Neural progenitor cell (in vitro differentiated cells): Measurements from ENCODE around the gene TRABD2B. TPM values are rescaled to one million over a fixed set of nuclear protein-coding genes. Genes with fewer than 3 reads are reported as not detected.

Experiments used
- DNase-seq: peaks from one replicate; pipeline ENCODE4 v3.0.0-alpha.2; 2016; ENCODE audit warnings: low spot score
- H2AFZ ChIP-seq: fragments of 200-600 bp; sonication (generic); replicated peaks from 2 replicates; pipeline ENCODE4 v1.6.1; 2016; ENCODE audit warnings: antibody characterized with exemption
- H3F3A ChIP-seq: fragments of 200-600 bp; sonication (generic); 2 replicates; pipeline ENCODE4 v1.6.1; 2016; ENCODE audit warnings: antibody characterized with exemption, low read depth
- H3K27ac ChIP-seq: fragments of 200-600 bp; sonication (generic); 2 replicates; pipeline ENCODE4 v1.5.1; 2016; ENCODE audit warnings: mild to moderate bottlenecking
- H3K27me3 ChIP-seq: fragments of 200-600 bp; sonication (generic); 2 replicates; pipeline ENCODE4 v1.6.1; 2016; ENCODE audit warnings: mild to moderate bottlenecking, moderate library complexity
- H3K36me3 ChIP-seq: fragments of 200-600 bp; sonication (generic); 2 replicates; pipeline ENCODE4 v1.5.1; 2016
- H3K4me1 ChIP-seq: fragments of 200-600 bp; sonication (generic); 2 replicates; pipeline ENCODE4 v1.6.1; 2016; ENCODE audit warnings: mixed run types
- H3K4me2 ChIP-seq: fragments of 200-600 bp; sonication (generic); 2 replicates; pipeline ENCODE4 v1.6.1; 2016
- H3K4me3 ChIP-seq: fragments of 200-600 bp; sonication (generic); 2 replicates; pipeline ENCODE4 v1.5.1; 2016
- H3K79me2 ChIP-seq: fragments of 200-600 bp; sonication (generic); 2 replicates; pipeline ENCODE4 v1.6.1; 2016; ENCODE audit warnings: low read depth
- H3K9ac ChIP-seq: fragments of 200-600 bp; sonication (generic); 2 replicates; pipeline ENCODE4 v1.6.1; 2016
- H3K9me3 ChIP-seq: fragments of 200-600 bp; sonication (generic); 2 replicates; pipeline ENCODE4 v1.5.1; 2016; ENCODE audit warnings: low read depth
- H4K20me1 ChIP-seq: fragments of 200-600 bp; sonication (generic); 2 replicates; pipeline ENCODE4 v1.6.1; 2016; ENCODE audit warnings: low read depth
- H3K27ac Mint-ChIP-seq: 3 replicates; pipeline ENCODE4 v1.8.0; 2021; ENCODE audit warnings: mixed read lengths
- H3K27me3 Mint-ChIP-seq: 2 replicates; pipeline ENCODE4 v1.8.0; 2022; ENCODE audit warnings: low read depth, mild to moderate bottlenecking, inconsistent platforms, moderate library complexity, mixed read lengths; ENCODE audit not compliant: insufficient read depth
- H3K36me3 Mint-ChIP-seq: 3 replicates; pipeline ENCODE4 v1.8.0; 2021; ENCODE audit warnings: mixed read lengths
- H3K4me1 Mint-ChIP-seq: 3 replicates; pipeline ENCODE4 v1.8.0; 2021; ENCODE audit warnings: mixed read lengths
- H3K4me3 Mint-ChIP-seq: 3 replicates; pipeline ENCODE4 v1.8.0; 2021; ENCODE audit warnings: mild to moderate bottlenecking, moderate library complexity, mixed read lengths
- H3K9me3 Mint-ChIP-seq: 3 replicates; pipeline ENCODE4 v1.8.0; 2020; ENCODE audit warnings: mixed read lengths
- CTCF ChIP-seq: fragments of 200-600 bp; sonication (generic); IDR thresholded peaks from 2 replicates; pipeline ENCODE4 v1.5.1; 2017; ENCODE audit warnings: antibody characterized with exemption, mild to moderate bottlenecking
- EZH2 ChIP-seq: fragments of 200-600 bp; sonication (generic); IDR thresholded peaks from 2 replicates; pipeline ENCODE4 v1.6.1; 2017; ENCODE audit warnings: antibody characterized with exemption, mild to moderate bottlenecking, moderate library complexity
- EZH2phosphoT487 ChIP-seq: fragments of 200-600 bp; sonication (generic); IDR thresholded peaks from 2 replicates; pipeline ENCODE4 v1.6.1; 2017; ENCODE audit warnings: antibody characterized with exemption
- total RNA-seq: library from RNA; depleted of rRNA; stranded (reverse); fragments of >200 nt; gene quantifications from 2 replicates; pipeline ENCODE4 v1.2.3, GENCODE V29; 2015; ENCODE audit warnings: low replicate concordance

The TRABD2B gene
- total RNA-seq, 1 donor from 2014 or later, result 0.09 TPM

- H2AFZ ChIP-seq, result no peak overlapping the region
- DNase-seq, result no peak
Observed at GRCh38 chr1:48018799-48019198, 21.6 kb upstream of the TRABD2B start.

DNA sequence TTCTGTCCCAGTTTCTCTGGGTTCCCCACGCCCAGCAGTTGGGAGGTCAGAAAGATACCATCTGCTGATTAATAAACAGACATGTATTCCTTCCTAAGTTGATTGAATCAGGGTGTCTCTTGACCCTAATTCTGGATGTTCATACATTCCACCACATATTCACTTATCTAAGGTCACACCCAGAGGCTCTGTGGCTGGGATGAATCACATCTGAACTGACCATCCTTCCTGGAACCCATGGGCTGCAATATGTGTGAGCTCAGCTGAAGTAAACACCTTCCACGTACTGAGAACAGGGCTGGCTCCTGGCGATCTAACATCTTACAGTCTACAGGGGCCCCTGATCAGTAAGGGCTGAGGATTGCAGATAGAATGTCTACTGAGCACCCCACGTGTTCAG is 20.5 kb upstream of the TRABD2B start:
- H3K27me3 Mint-ChIP-seq, result peaks cover 1% of the 10 kb centered on the region
- peaks cover 27% of the 10 kb centered on the region for H3K27me3 ChIP-seq
- H3F3A ChIP-seq, result no peaks in the 10 kb centered on the region
- no peaks in the 10 kb centered on the region for H3K9me3 ChIP-seq
- H3K4me1 ChIP-seq, result no peaks in the 10 kb centered on the region
- H3K27ac ChIP-seq, result no peak overlapping the region
- H3K79me2 ChIP-seq, result no peaks in the 10 kb centered on the region
- no peaks in the 10 kb centered on the region for H3K36me3 Mint-ChIP-seq
- TF ChIP-seq EZH2phosphoT487, result no peak
- no peak for TF ChIP-seq CTCF
- TF ChIP-seq EZH2, result no peak
- no peak overlapping the region for H3K27ac Mint-ChIP-seq
- no peak overlapping the region for H3K4me3 ChIP-seq
- H3K36me3 ChIP-seq, result no peaks in the 10 kb centered on the region
- no peak overlapping the region for H3K4me3 Mint-ChIP-seq
- no peak overlapping the region for H3K4me2 ChIP-seq
- no peak overlapping the region for H2AFZ ChIP-seq
- no peak for DNase-seq
- peaks cover 3% of the 10 kb centered on the region for H3K4me1 Mint-ChIP-seq
- H3K9me3 Mint-ChIP-seq, result no peaks in the 10 kb centered on the region
- no peak overlapping the region for H3K9ac ChIP-seq
- no peaks in the 10 kb centered on the region for H4K20me1 ChIP-seq

More at GRCh38 chr1:48018799-48019198, 21.6 kb upstream of the TRABD2B start:
- Mint-ChIP-seq H3K4me1 (peaks cover 8% of the 10 kb centered on the region), H3K4me3 (no peak overlapping the region), H3K9me3 (no peaks in the 10 kb centered on the region), H3K36me3 (no peaks in the 10 kb centered on the region), H3K27ac (no peak overlapping the region), H3K27me3 (peaks cover 4% of the 10 kb centered on the region)
- no peak for TF ChIP-seq EZH2
- no peak for TF ChIP-seq EZH2phosphoT487
- no peak for TF ChIP-seq CTCF
- H4K20me1 ChIP-seq, result no peaks in the 10 kb centered on the region
- no peak overlapping the region for H3K4me2 ChIP-seq
- H3K36me3 ChIP-seq, result no peaks in the 10 kb centered on the region
- no peak overlapping the region for H3K27ac ChIP-seq
- H3F3A ChIP-seq, result no peaks in the 10 kb centered on the region
- H3K27me3 ChIP-seq, result peaks cover 16% of the 10 kb centered on the region
- no peaks in the 10 kb centered on the region for H3K9me3 ChIP-seq
- H3K79me2 ChIP-seq, result no peaks in the 10 kb centered on the region
- H3K9ac ChIP-seq, result no peak overlapping the region
- H3K4me1 ChIP-seq, result no peaks in the 10 kb centered on the region
- no peak overlapping the region for H3K4me3 ChIP-seq

DNA sequence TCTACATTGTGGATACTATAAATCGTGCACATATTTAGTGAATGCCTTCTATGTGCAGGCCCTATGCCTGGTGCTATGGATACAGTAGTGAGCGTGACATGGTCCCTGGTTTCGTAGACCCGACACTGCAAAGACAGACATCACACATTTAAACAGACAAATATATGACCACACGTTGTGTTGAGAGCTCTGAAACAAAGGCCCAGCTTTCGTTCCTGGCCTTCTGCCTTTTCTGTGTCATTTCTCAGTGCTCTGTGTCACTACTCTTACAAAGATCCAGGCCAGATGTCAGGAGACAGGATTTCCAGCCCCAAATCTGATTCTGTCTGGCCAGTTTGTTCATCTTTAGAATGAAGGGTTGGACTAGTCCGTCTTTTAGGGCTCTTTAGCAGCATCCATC is 19.3 kb upstream of the TRABD2B start:
- no peak overlapping the region for H3K27ac ChIP-seq
- H3F3A ChIP-seq, result no peaks in the 10 kb centered on the region
- H4K20me1 ChIP-seq, result no peaks in the 10 kb centered on the region
- DNase-seq, result no peak
- Mint-ChIP-seq H3K36me3 (no peaks in the 10 kb centered on the region), H3K27me3 (peaks cover 3% of the 10 kb centered on the region), H3K27ac (no peak overlapping the region), H3K4me1 (peaks cover 3% of the 10 kb centered on the region), H3K4me3 (no peak overlapping the region), H3K9me3 (no peaks in the 10 kb centered on the region)
- no peaks in the 10 kb centered on the region for H3K79me2 ChIP-seq
- no peak for TF ChIP-seq EZH2phosphoT487
- TF ChIP-seq EZH2, result no peak
- no peak for TF ChIP-seq CTCF
- H3K4me3 ChIP-seq, result no peak overlapping the region
- no peak overlapping the region for H3K4me2 ChIP-seq
- H3K9me3 ChIP-seq, result no peaks in the 10 kb centered on the region
- H3K4me1 ChIP-seq, result no peaks in the 10 kb centered on the region
- H3K36me3 ChIP-seq, result no peaks in the 10 kb centered on the region
- no peak overlapping the region for H2AFZ ChIP-seq
- H3K9ac ChIP-seq, result no peak overlapping the region
- H3K27me3 ChIP-seq, result peaks cover 29% of the 10 kb centered on the region
